Subcutaneous adipose tissue (tissue), 4 donors: ENCODE results near the gene GNAS-AS1. TPM values are rescaled to one million over a fixed set of nuclear protein-coding genes. Genes with fewer than 3 reads are reported as not detected.

Experiments
- CTCF ChIP-seq: fragments of 450-650 bp; IDR thresholded peaks from one replicate; pipeline ENCODE4 v1.5.1; 2016; ENCODE audit warnings: low read depth, mild to moderate bottlenecking, control low read depth, antibody characterized with exemption, moderate library complexity
- total RNA-seq, 4 donors: library from RNA; depleted of rRNA; stranded (reverse); fragments of >200 nt; gene quantifications; one replicate each; pipeline ENCODE4 v1.1.0, GENCODE V29; 2016

GNAS-AS1 gene
- total RNA-seq, 4 donors from 2014 or later, result 0.34 TPM; not detected in 3

GRCh38 chr20:58781138-58781537 is 69.6 kb downstream of the GNAS-AS1 start:
- no peak for TF ChIP-seq CTCF

- TF ChIP-seq CTCF, result no peak
Observed at GRCh38 chr20:58778760-58779159, 71.9 kb downstream of the GNAS-AS1 start.

- TF ChIP-seq CTCF, result no peak
Observed at GRCh38 chr20:58777657-58778056, 73.0 kb downstream of the GNAS-AS1 start.

GRCh38 chr20:58776109-58776508 is 74.6 kb downstream of the GNAS-AS1 start:
- TF ChIP-seq CTCF, result no peak

- no peak for TF ChIP-seq CTCF
Observed at GRCh38 chr20:58775371-58775770, 75.3 kb downstream of the GNAS-AS1 start.

- TF ChIP-seq CTCF, result no peak
Observed at GRCh38 chr20:58774667-58775263, 75.9 kb downstream of the GNAS-AS1 start.

GRCh38 chr20:58774214-58774613 is 76.5 kb downstream of the GNAS-AS1 start:
- TF ChIP-seq CTCF, result no peak
